Stimulated activated CD4-positive, alpha-beta T cell treated with anti-CD3 and anti-CD28 coated beads, Interleukin-1b, Interleukin-23, amount 100 ng/mL, for 24 hours (primary cell): ENCODE data around the gene LCP2.

ENCODE experiments used
- DNase-seq, 4 experiments: peaks; one replicate each; pipeline ENCODE4 v3.0.0-alpha.2; 2020; ENCODE audit warnings: low read depth in 4 of 4, low spot score in 1 of 4

Gene LCP2

GRCh38 chr5:170297589-170298462, at the start of gene LCP2:
LCP2 (minus strand) TSS chr5:170297777; CDS start chr5:170297611, 166 bp downstream.
- no peak for DNase-seq

GRCh38 chr5:170347022-170347567, 49.5 kb upstream of the LCP2 start:
- DNase-seq: no peak

- no peak for DNase-seq
Observed at GRCh38 chr5:170345971-170346370, 48.4 kb upstream of the LCP2 start.

GRCh38 chr5:170343177-170343576, 45.6 kb upstream of the LCP2 start:
- DNase-seq: no peak

- no peak for DNase-seq
Observed at GRCh38 chr5:170342153-170342725, 44.7 kb upstream of the LCP2 start.

- DNase-seq: no peak
Observed at GRCh38 chr5:170341545-170341944, 44.0 kb upstream of the LCP2 start.

GRCh38 chr5:170339780-170340167, 42.2 kb upstream of the LCP2 start:
- DNase-seq: no peak

GRCh38 chr5:170338933-170339779, 41.6 kb upstream of the LCP2 start:
- DNase-seq: peak in 3 of 4 experiments; percentile 19 to 48 (median 47)

GRCh38 chr5:170338291-170338690, 40.7 kb upstream of the LCP2 start:
- no peak for DNase-seq

GRCh38 chr5:170337045-170337733, 39.6 kb upstream of the LCP2 start:
- DNase-seq: no peak

GRCh38 chr5:170336065-170336464, 38.5 kb upstream of the LCP2 start:
- DNase-seq: no peak

GRCh38 chr5:170334626-170335025, 37.0 kb upstream of the LCP2 start:
- no peak for DNase-seq

GRCh38 chr5:170333161-170333910, 35.8 kb upstream of the LCP2 start:
- DNase-seq: peak in 2 of 4 experiments; percentile 36 to 56

- DNase-seq: no peak
Observed at GRCh38 chr5:170332058-170332457, 34.5 kb upstream of the LCP2 start.

GRCh38 chr5:170330568-170331054, 33.0 kb upstream of the LCP2 start:
- no peak for DNase-seq

GRCh38 chr5:170329524-170329923, 31.9 kb upstream of the LCP2 start:
- no peak for DNase-seq

- DNase-seq: no peak
Observed at GRCh38 chr5:170327829-170328228, 30.3 kb upstream of the LCP2 start.

GRCh38 chr5:170327168-170327567, 29.6 kb upstream of the LCP2 start:
- DNase-seq: no peak

GRCh38 chr5:170319301-170319700, 21.7 kb upstream of the LCP2 start:
- DNase-seq: no peak

GRCh38 chr5:170317499-170317898, 19.9 kb upstream of the LCP2 start:
- DNase-seq: no peak
